Activated T-cell treated with anti-CD3 and anti-CD28 coated beads, Interleukin-2, amount 50 U/mL, for 72 hours (primary cell): ENCODE measurements around the gene CDKN2A. TPM values are rescaled to one million over a fixed set of nuclear protein-coding genes. Genes with fewer than 3 reads are reported as not detected.
"Not testable (repeated sequence)": the region's sequence is repeated elsewhere in the genome, so short reads cannot be mapped to it uniquely, and the experiment has no call there.

ENCODE experiments used
- ATAC-seq, 2 donors: fragments of 150-1000 bp; cut with Tn5 transposase; replicated peaks in 1 of 2; 2 replicates each; pipeline ENCODE4 v1.10.0; 2021; ENCODE audit warnings: moderate library complexity in 2 of 2, mild to moderate bottlenecking in 1 of 2
- DNase-seq, 2 donors: peaks; one replicate each; pipeline ENCODE4 v3.0.0; 2021 to 2022; ENCODE audit warnings: mixed read lengths in 1 of 2
- H3K27ac Mint-ChIP-seq: one replicate; pipeline ENCODE4 v1.8.0; 2022; ENCODE audit warnings: mild to moderate bottlenecking, moderate library complexity, mixed read lengths
- H3K27me3 Mint-ChIP-seq: one replicate; pipeline ENCODE4 v1.8.0; 2022; ENCODE audit warnings: low read depth, mixed read lengths
- H3K36me3 Mint-ChIP-seq, 2 donors: one replicate each; pipeline ENCODE4 v1.8.0; 2022; ENCODE audit warnings: mixed read lengths in 2 of 2, mild to moderate bottlenecking in 1 of 2; ENCODE audit not compliant: insufficient read depth in 2 of 2
- H3K4me1 Mint-ChIP-seq: one replicate; pipeline ENCODE4 v1.8.0; 2022; ENCODE audit warnings: low read depth, mixed read lengths
- H3K4me3 Mint-ChIP-seq, 2 donors: one replicate each; pipeline ENCODE4 v1.8.0; 2022; ENCODE audit warnings: mild to moderate bottlenecking in 2 of 2, mixed read lengths in 2 of 2, moderate library complexity in 2 of 2
- H3K9me3 Mint-ChIP-seq, 2 donors: one replicate each; pipeline ENCODE4 v1.8.0; 2022; ENCODE audit warnings: mixed read lengths in 2 of 2
- total RNA-seq, 2 donors: library from RNA; stranded (reverse); gene quantifications; one replicate each; pipeline ENCODE4 v1.2.3, GENCODE V29; 2022

Gene CDKN2A
- total RNA-seq, 2 donors from 2014 or later: 2.8 to 5.0 TPM

- Mint-ChIP-seq H3K9me3 (peaks cover 0 to 2% of the 10 kb centered on the region in 2 donors), H3K4me3 (peak overlapping the region; percentile 22 to 66), H3K27ac (peak overlapping the region; percentile 25), H3K27me3 (peaks cover 100% of the 10 kb centered on the region), H3K4me1 (peaks cover 54% of the 10 kb centered on the region), H3K36me3 (peaks cover 10 to 15% of the 10 kb centered on the region in 2 donors)
- ATAC-seq (no peak), DNase-seq (no peak)
Measured at GRCh38 chr9:21968331-21969010, 25.7 kb downstream of the CDKN2A start.

GRCh38 chr9:21967702-21968101, 26.5 kb downstream of the CDKN2A start:
- Mint-ChIP-seq H3K4me3 (peak overlapping the region; percentile 61 to 66), H3K4me1 (peaks cover 54% of the 10 kb centered on the region), H3K36me3 (peaks cover 12 to 17% of the 10 kb centered on the region in 2 donors), H3K27ac (peak overlapping the region; percentile 64), H3K27me3 (peaks cover 100% of the 10 kb centered on the region), H3K9me3 (peaks cover 0 to 5% of the 10 kb centered on the region in 2 donors)
- ATAC-seq: no peak
- no peak for DNase-seq

GRCh38 chr9:21967169-21967568, 27.0 kb downstream of the CDKN2A start:
- ATAC-seq (no peak), DNase-seq (no peak)
- peaks cover 54% of the 10 kb centered on the region for H3K4me1 Mint-ChIP-seq
- no peak overlapping the region for H3K4me3 Mint-ChIP-seq
- H3K36me3 Mint-ChIP-seq: peaks cover 13 to 17% of the 10 kb centered on the region in 2 donors
- H3K27me3 Mint-ChIP-seq: peaks cover 100% of the 10 kb centered on the region
- H3K9me3 Mint-ChIP-seq: peaks cover 0 to 7% of the 10 kb centered on the region in 2 donors
- H3K27ac Mint-ChIP-seq: peak overlapping the region; percentile 69

DNA sequence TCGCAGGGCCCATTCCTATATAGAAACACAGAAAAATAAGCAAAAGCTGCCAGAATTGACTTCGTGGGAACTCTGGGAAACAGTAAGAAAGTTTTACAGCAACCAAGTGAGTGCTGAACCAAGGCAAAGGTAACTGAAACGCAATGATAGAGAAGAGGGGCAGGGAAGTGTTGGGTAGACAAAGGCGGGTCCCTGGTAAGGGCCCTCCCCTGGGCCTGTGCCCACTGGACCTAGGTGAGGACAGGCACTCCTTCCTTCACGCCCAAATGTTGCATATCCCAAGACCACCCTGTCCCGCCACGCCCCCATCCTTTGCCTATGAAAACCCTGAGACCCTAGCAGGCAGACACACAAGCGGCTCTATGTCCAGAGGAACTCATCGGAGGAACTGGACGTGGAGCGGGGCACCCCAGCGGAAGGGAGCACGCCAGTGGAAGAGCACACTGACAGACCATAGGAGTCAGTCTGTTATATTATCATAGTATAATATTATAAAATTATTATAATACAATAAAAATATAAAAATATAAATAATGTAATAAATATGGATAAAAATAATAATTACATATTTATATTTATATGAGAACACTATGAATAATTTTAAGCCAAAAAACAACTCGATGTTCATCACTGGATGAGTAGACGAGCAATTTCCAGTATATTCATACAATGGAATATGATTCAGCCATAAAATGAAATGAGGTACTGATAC, 27.9 kb downstream of the CDKN2A start:
- peaks cover 52% of the 10 kb centered on the region for H3K4me1 Mint-ChIP-seq
- no peak for ATAC-seq
- peak overlapping the region; percentile 45 to 83 for H3K4me3 Mint-ChIP-seq
- peaks cover 96% of the 10 kb centered on the region for H3K27me3 Mint-ChIP-seq
- peak overlapping the region; percentile 69 for H3K27ac Mint-ChIP-seq
- peaks cover 15 to 17% of the 10 kb centered on the region in 2 donors for H3K36me3 Mint-ChIP-seq
- H3K9me3 Mint-ChIP-seq: peaks cover 0 to 7% of the 10 kb centered on the region in 2 donors
- DNase-seq: no peak

DNA sequence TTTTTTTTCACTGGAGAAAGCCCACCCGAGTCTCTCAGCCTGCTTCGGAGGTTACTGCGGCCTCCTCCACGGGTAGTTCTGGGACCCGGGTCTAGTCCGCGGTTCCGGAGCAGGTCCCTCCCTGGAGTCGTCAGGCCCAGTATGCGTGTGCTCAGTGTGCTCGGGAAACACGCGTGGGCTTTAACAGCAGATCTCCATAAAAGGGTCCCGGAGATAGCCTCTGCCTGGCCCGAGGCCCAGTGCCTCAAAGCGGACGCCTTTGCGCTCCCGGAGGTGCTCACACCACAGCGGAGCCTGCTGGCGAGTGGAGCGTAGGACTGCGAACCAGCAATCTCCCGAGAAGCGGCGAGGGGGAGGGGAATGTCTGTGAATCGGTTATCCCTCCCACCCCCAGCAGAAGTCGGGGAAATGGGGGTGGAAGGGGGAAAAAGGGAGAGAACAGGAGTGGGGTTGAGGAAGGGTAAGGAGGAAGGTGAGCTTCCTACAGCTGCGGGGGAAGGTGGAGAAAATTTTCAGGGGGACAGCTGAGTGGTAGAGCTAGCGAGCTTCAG, 28.7 kb downstream of the CDKN2A start:
- H3K27ac Mint-ChIP-seq: no peak overlapping the region
- peaks cover 48% of the 10 kb centered on the region for H3K4me1 Mint-ChIP-seq

DNA sequence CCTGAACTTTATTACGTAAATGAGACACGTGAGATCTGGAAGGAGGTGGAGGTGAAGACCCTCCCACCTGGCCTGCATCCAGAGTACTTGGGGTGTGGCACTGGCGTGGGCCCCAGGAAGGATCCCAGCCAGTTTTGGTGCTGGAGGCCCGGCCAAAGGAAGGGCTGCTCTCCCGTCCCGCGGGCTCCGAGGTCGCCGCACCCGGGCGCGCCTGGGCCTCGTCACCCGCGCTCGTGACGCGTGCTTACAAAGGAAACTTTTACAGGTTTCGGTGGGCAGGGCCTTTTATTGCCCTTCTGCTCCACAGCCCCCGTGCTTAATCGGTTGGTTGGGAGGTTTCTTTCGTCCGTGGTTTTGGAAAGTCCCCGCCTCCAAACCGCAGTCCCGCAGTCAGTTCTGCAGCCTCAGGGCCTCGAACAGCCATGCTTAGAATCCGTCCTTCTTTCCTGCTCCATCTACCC, 29.2 kb downstream of the CDKN2A start:
- H3K4me1 Mint-ChIP-seq: peaks cover 46% of the 10 kb centered on the region
- ATAC-seq: peak; percentile 78 to 80
- peaks cover 94% of the 10 kb centered on the region for H3K27me3 Mint-ChIP-seq
- peak overlapping the region; percentile 3 for H3K27ac Mint-ChIP-seq
- H3K36me3 Mint-ChIP-seq: peaks cover 15 to 17% of the 10 kb centered on the region in 2 donors
- peak overlapping the region; percentile 70 to 83 for H3K4me3 Mint-ChIP-seq
- DNase-seq: peak; percentile 67 to 76
- peaks cover 0 to 7% of the 10 kb centered on the region in 2 donors for H3K9me3 Mint-ChIP-seq

More for the DNA sequence above, 28.7 kb downstream of the CDKN2A start:
- DNase-seq: peak; percentile 62 to 69
- Mint-ChIP-seq H3K27me3 (peaks cover 94% of the 10 kb centered on the region), H3K4me3 (peak overlapping the region; percentile 70 to 83), H3K9me3 (peaks cover 0 to 7% of the 10 kb centered on the region in 2 donors), H3K36me3 (peaks cover 15 to 17% of the 10 kb centered on the region in 2 donors)
- ATAC-seq: peak; percentile 71 to 82

DNA sequence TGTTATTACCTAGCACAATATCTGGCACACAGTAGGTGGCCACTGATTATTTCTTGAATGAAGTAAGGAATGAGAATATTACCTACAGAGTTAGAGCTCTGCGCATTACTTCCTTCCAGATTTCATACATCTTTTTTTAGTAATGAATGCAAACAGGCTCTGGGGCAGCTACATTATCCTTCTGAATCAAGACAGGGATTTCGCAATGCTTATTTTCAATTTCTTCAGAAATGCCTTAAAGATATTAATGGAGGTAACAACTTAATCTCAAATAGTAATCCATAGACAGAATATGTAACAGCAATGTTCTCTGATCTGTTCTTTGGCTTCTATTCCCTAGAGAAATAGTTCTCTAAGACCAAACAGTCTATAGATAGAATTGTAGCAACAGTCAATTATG, 32.6 kb downstream of the CDKN2A start:
- peaks cover 64% of the 10 kb centered on the region for H3K27me3 Mint-ChIP-seq
- peaks cover 6 to 8% of the 10 kb centered on the region in 2 donors for H3K36me3 Mint-ChIP-seq
- DNase-seq (no peak), ATAC-seq (no peak)
- peaks cover 20% of the 10 kb centered on the region for H3K4me1 Mint-ChIP-seq
- H3K4me3 Mint-ChIP-seq: no peak overlapping the region
- H3K27ac Mint-ChIP-seq: no peak overlapping the region
- peaks cover 0 to 5% of the 10 kb centered on the region in 2 donors for H3K9me3 Mint-ChIP-seq

GRCh38 chr9:21959268-21959667, 34.9 kb downstream of the CDKN2A start:
- not testable (repeated sequence) for DNase-seq, H3K4me1 Mint-ChIP-seq, H3K36me3 Mint-ChIP-seq, H3K4me3 Mint-ChIP-seq, H3K27ac Mint-ChIP-seq, H3K9me3 Mint-ChIP-seq, ATAC-seq
- H3K27me3 Mint-ChIP-seq: peaks cover 49% of the 10 kb centered on the region

DNA sequence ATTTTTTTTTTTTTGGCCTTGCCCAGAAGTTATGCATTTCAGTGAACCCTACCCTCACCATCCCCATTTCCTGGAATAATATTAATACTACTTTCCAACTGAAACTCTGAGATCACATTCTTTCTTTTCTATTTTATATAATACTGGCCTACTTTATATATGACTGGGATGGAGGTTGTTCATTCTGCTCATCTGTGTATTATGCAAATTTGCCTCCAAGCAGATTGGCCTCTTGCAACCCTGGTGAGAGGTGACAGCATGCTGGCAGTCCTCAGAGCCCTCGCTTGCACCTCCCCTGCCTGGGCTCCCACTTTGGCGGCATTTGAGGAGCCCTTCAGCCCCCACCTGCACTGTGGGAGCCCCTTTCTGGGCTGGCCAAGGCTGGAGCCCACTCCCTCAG, 35.4 kb downstream of the CDKN2A start:
- peaks cover 6% of the 10 kb centered on the region in 2 donors for H3K36me3 Mint-ChIP-seq
- no peak overlapping the region for H3K27ac Mint-ChIP-seq
- no peaks in the 10 kb centered on the region for H3K4me1 Mint-ChIP-seq
- H3K4me3 Mint-ChIP-seq: no peak overlapping the region
- ATAC-seq: peak in 1 of 2 donors; percentile 68
- H3K9me3 Mint-ChIP-seq: peaks cover 0 to 5% of the 10 kb centered on the region in 2 donors
- DNase-seq: no peak
- H3K27me3 Mint-ChIP-seq: peaks cover 45% of the 10 kb centered on the region

DNA sequence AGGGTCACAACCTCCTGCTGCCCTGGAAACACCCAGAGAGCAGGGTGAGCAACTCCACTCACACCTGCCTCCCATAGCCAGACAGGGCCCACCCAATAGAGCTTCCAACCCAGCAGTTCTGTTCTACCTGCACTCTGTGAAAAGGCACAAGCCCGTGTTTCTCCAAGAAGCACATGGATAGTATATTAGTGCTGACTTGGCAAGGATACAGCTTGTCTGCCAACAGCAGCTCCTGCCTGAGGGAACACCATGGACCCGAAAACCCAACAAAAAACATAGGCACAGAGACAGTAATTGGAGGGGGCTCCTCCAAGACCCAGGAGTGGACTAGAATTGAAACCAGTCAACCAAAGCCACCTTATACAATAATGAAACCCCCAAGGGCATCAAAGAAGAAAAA, 48.6 kb downstream of the CDKN2A start:
- Mint-ChIP-seq H3K4me3 (no peak overlapping the region), H3K4me1 (no peaks in the 10 kb centered on the region), H3K9me3 (peaks cover 0 to 3% of the 10 kb centered on the region in 2 donors), H3K36me3 (no peaks in the 10 kb centered on the region), H3K27me3 (peaks cover 28% of the 10 kb centered on the region), H3K27ac (no peak overlapping the region)
- DNase-seq (no peak), ATAC-seq (no peak)

- DNase-seq (no peak), ATAC-seq (no peak)
- Mint-ChIP-seq H3K27me3 (peaks cover 28% of the 10 kb centered on the region), H3K9me3 (peaks cover 0 to 3% of the 10 kb centered on the region in 2 donors), H3K4me1 (no peaks in the 10 kb centered on the region), H3K36me3 (no peaks in the 10 kb centered on the region), H3K27ac (no peak overlapping the region), H3K4me3 (no peak overlapping the region)
Measured at GRCh38 chr9:21943464-21943863, 50.7 kb downstream of the CDKN2A start.

- Mint-ChIP-seq H3K9me3 (no peaks in the 10 kb centered on the region), H3K4me3 (no peak overlapping the region), H3K4me1 (no peaks in the 10 kb centered on the region), H3K36me3 (no peaks in the 10 kb centered on the region), H3K27me3 (peaks cover 28% of the 10 kb centered on the region), H3K27ac (no peak overlapping the region)
- DNase-seq (no peak), ATAC-seq (no peak)
Measured at GRCh38 chr9:21941337-21941995, 52.7 kb downstream of the CDKN2A start.

DNA sequence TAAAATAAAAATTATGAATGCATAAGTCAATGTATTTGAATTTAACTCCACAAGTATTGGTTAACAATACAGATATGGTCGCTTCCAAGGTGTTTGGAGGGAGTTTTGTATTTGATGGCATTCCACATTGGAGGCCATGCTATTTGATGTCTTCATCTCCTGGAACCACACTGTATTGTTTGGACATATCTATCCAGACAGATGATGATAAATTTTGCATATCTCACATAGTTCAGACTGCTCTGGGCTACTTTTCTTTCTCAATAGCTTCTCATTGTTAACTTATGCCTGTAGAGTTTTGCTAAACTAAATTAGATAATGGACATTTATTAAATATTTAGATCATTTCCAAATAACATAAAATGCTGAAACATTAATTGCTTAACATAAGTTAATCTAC, 58.0 kb downstream of the CDKN2A start:
- no peaks in the 10 kb centered on the region for H3K4me1 Mint-ChIP-seq
- no peak for ATAC-seq

More for the DNA sequence above, 58.0 kb downstream of the CDKN2A start:
- no peak overlapping the region for H3K27ac Mint-ChIP-seq
- no peaks in the 10 kb centered on the region for H3K36me3 Mint-ChIP-seq
- peaks cover under 1% of the 10 kb centered on the region for H3K27me3 Mint-ChIP-seq
- no peaks in the 10 kb centered on the region for H3K9me3 Mint-ChIP-seq
- no peak overlapping the region for H3K4me3 Mint-ChIP-seq
- DNase-seq: no peak
